Nephron progenitor cell (in vitro differentiated cells): Measurements from ENCODE around the gene TYROBP.
A peak's percentile ranks its signal among the peaks of the same experiment; 100 is the strongest.

Source experiments
- DNase-seq: peaks from one replicate; pipeline ENCODE4 v3.0.0; 2021
- H3K27ac Mint-ChIP-seq: 2 replicates; pipeline ENCODE4 v1.8.0; 2021; ENCODE audit warnings: mild to moderate bottlenecking, moderate library complexity, mixed read lengths
- H3K27me3 Mint-ChIP-seq: 2 replicates; pipeline ENCODE4 v1.8.0; 2021; ENCODE audit warnings: mild to moderate bottlenecking, low read depth, mixed read lengths; ENCODE audit not compliant: poor library complexity
- H3K36me3 Mint-ChIP-seq: 2 replicates; pipeline ENCODE4 v1.8.0; 2021; ENCODE audit warnings: low read depth, mixed read lengths
- H3K4me1 Mint-ChIP-seq: 2 replicates; pipeline ENCODE4 v1.8.0; 2021; ENCODE audit warnings: mixed read lengths
- H3K4me3 Mint-ChIP-seq: 2 replicates; pipeline ENCODE4 v1.8.0; 2021; ENCODE audit warnings: mild to moderate bottlenecking, moderate library complexity, mixed read lengths
- H3K9me3 Mint-ChIP-seq: 2 replicates; pipeline ENCODE4 v1.8.0; 2021; ENCODE audit warnings: mild to moderate bottlenecking, moderate library complexity, mixed read lengths
- CTCF ChIP-seq: fragments of 200-600 bp; sonication (generic); IDR thresholded peaks from 2 replicates; pipeline ENCODE4 v1.5.0; 2021; ENCODE audit warnings: antibody characterized with exemption

Gene TYROBP

DNA sequence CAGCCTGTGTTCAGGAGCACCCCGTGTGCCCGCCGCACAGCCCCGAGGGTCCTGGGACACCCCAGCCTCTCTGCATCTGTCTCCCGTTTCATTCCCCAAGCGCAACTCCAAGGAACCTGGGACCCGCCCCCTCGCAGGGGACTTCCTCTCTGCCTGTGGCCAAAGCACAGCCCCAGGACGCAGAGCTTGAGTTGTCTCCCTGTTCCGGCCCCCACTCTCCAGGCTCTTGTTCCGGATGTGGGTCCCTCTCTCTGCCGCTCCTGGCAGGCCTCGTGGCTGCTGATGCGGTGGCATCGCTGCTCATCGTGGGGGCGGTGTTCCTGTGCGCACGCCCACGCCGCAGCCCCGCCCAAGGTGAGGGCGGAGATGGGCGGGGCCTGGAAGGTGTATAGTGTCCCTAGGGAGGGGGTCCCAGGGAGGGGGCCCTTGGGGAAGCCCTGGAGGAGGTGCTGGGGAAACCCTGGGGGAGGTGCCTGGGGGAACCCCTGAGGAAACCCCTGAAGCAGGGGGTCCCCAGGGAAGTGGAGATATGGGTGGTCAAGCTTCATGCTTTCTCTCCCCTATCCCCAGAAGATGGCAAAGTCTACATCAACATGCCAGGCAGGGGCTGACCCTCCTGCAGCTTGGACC is 4.4 kb downstream of the TYROBP start:
- no peak overlapping the region for H3K27ac Mint-ChIP-seq
- H3K4me3 Mint-ChIP-seq, result peak overlapping the region; percentile 78
- DNase-seq, result peak; percentile 64
- no peaks in the 10 kb centered on the region for H3K9me3 Mint-ChIP-seq
- no peaks in the 10 kb centered on the region for H3K36me3 Mint-ChIP-seq
- peaks cover 33% of the 10 kb centered on the region for H3K27me3 Mint-ChIP-seq
- peaks cover 62% of the 10 kb centered on the region for H3K4me1 Mint-ChIP-seq
- TF ChIP-seq CTCF, result no peak

DNA sequence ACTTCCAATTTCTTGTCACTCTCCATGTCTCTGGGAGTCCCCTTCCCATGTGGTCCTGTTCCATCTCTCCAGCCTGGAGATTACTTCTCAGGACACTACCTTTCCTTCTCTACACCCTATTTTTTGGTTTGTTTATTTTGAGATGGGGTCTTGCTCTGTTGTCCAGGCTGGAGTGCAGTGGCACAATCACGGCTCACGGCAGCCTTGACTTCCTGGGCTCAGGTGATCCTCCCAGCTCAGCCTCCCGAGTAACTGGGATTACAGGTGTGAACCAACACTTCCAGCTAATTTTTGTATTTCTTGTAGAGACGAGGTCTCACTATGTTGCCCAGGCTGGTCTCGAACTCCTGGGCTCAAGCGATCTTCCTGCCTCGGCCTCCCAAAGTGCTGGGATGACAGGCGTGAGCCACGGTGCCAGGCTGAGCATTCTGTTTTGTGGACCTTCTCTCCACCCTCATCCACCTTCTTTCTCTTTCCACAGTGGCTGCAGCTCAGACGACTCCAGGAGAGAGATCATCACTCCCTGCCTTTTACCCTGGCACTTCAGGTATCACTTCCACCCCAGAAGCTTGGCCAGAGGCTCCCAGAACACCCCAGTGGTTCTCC is 5.1 kb downstream of the TYROBP start:
- DNase-seq, result no peak
- peak overlapping the region; percentile 78 for H3K4me3 Mint-ChIP-seq
- H3K36me3 Mint-ChIP-seq, result no peaks in the 10 kb centered on the region
- H3K27me3 Mint-ChIP-seq, result peaks cover 40% of the 10 kb centered on the region
- TF ChIP-seq CTCF, result no peak
- H3K27ac Mint-ChIP-seq, result no peak overlapping the region
- H3K4me1 Mint-ChIP-seq, result peaks cover 60% of the 10 kb centered on the region
- H3K9me3 Mint-ChIP-seq, result no peaks in the 10 kb centered on the region

DNA sequence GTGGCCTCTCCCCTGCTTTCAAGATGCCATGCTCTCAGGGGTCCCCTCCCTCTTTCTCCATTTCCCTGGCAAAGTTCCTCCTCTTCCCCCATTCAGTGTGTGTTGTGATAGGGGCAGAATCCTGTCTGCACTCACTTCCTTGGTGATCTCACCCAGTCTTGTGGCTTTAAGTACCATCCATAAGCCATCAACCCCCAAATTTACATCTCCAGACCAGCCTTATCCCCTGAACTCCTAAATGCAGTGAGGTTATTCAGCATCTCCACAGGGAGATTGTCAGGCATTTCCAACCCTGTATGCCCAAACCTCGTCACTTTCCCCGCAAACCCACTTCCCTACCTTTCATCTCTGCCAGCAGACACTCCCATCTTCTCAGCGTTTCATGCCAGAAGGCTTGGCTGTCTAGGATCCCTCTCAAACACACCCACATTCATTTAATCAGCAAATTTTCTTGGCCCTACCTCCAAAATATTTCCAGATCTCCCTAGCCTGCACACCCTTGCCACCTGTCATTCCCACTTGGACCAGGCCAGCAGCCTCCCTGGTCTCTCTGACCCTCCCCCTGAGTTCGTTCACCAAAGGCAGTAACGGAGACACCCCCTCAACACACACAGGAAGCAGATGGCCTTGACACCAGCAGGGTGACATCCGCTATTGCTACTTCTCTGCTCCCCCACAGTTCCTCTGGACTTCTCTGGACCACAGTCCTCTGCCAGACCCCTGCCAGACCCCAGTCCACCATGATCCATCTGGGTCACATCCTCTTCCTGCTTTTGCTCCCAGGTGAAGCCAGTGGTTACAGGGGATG is 6.0 kb downstream of the TYROBP start, which contains the start of gene HCST:
HCST (plus strand) TSS at position 676 of the 808 bp plus-strand sequence; CDS start at position 741, 65 bp downstream.
- H3K27me3 Mint-ChIP-seq, result peaks cover 38% of the 10 kb centered on the region
- TF ChIP-seq CTCF, result no peak
- peak within 1 kb of the TSS; percentile 78 for H3K4me3 Mint-ChIP-seq
- no peak for DNase-seq
- H3K9me3 Mint-ChIP-seq, result no peaks in the 10 kb centered on the region
- H3K4me1 Mint-ChIP-seq, result peaks cover 51% of the 10 kb centered on the region
- H3K27ac Mint-ChIP-seq, result peak within 1 kb of the TSS; percentile 22
- no peaks in the 10 kb centered on the region for H3K36me3 Mint-ChIP-seq

- TF ChIP-seq CTCF, result no peak
- Mint-ChIP-seq H3K4me3 (peak overlapping the region; percentile 91), H3K36me3 (no peaks in the 10 kb centered on the region), H3K27me3 (peaks cover 38% of the 10 kb centered on the region), H3K27ac (no peak overlapping the region), H3K4me1 (peaks cover 47% of the 10 kb centered on the region), H3K9me3 (no peaks in the 10 kb centered on the region)
- no peak for DNase-seq
Observed at GRCh38 chr19:35901055-35901644, 6.9 kb downstream of the TYROBP start.

GRCh38 chr19:35899547-35900214 is 8.4 kb downstream of the TYROBP start:
- Mint-ChIP-seq H3K4me3 (peak overlapping the region; percentile 91), H3K9me3 (no peaks in the 10 kb centered on the region), H3K27ac (no peak overlapping the region), H3K27me3 (peaks cover 35% of the 10 kb centered on the region), H3K4me1 (peaks cover 41% of the 10 kb centered on the region), H3K36me3 (peaks cover 6% of the 10 kb centered on the region)
- no peak for TF ChIP-seq CTCF
- DNase-seq, result peak; percentile 68
